Measurements from ENCODE around the gene SAXO2. TPM values are rescaled to one million over a fixed set of nuclear protein-coding genes. Genes with fewer than 3 reads are reported as not detected.

The SAXO2 gene
- total and polyA plus RNA-seq, 2 of the 8 experiments (the other 6 are each of a cell fraction or from before 2014, with no cell fraction given) = 3.1 TPM

DNA sequence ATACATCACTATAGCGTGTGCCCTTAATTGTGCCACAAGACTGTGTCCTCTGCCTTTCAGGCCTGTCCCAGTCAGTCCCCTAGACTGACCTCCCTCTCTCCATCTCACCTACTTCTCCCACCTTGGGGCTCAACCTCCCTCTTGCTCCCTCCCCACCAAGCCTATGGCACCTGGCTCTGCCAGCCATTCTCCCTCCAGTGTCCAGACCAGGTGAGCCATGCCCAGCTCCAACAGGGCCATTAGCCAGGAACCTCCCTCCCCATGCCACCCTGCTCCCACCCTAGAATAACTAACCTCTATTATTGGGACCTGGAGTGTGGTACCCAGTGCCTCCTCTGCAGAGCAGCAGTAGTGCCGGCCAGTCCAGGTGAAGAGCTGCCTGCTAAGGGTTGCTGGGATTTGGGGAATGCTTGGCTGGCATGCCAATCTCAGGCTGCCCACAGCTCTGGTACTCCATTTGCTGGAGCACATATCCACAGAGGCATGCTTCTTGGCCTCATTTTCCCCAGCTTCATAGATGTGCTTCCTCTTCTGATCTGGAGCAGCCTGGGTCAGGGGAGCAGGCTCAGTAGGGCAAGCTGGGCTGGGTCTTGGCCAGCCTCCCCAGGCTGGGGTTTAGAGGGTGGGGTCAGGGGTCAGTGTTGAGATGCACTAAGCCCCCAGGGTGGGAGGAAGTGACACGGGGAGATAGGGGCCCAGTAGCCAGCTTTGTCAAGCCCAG, 38.8 kb downstream of the SAXO2 start:
- no peak overlapping the region for H2AFZ ChIP-seq (ENCODE audit: low read length)
- no peak overlapping the region for H2BK120ac ChIP-seq (replicated peaks; ENCODE audit: low read depth, low read length)
- no peak overlapping the region for H2BK15ac ChIP-seq (ENCODE audit: low read length)
- no peaks in the 10 kb centered on the region for H3K79me1 ChIP-seq (ENCODE audit: low read depth, low read length)
- H3K23me2 ChIP-seq (ENCODE audit: low read depth, low read length) = no peaks in the 10 kb centered on the region
- H3K36me3 ChIP-seq (ENCODE audit: control insufficient read depth in 2 of 4, insufficient read depth in 4 of 4, low read length in 3 of 4) = no peaks in the 10 kb centered on the region
- H3K79me2 ChIP-seq (ENCODE audit: control insufficient read depth in 1 of 2, insufficient read depth in 2 of 2, low read length in 2 of 2) = no peaks in the 10 kb centered on the region
- no peaks in the 10 kb centered on the region for H4K20me1 ChIP-seq (replicated peaks in 1 of 2; ENCODE audit: control insufficient read depth in 1 of 2, insufficient read depth in 2 of 2, low read length in 2 of 2)
- H3K9me3 ChIP-seq (ENCODE audit: insufficient read depth in 2 of 2, low read depth in 1 of 2, low read length in 1 of 2) = no peaks in the 10 kb centered on the region
- H2BK12ac ChIP-seq (ENCODE audit: low read depth, low read length) = no peak overlapping the region
- ChIA-PET POLR2A (ENCODE audit: partially characterized antibody) (no interaction called here), CTCF (ENCODE audit: partially characterized antibody) (no interaction called here)
- H3K4ac ChIP-seq (replicated peaks; ENCODE audit: insufficient read length, low read depth, low read length) = no peak overlapping the region
- H2AK5ac ChIP-seq (ENCODE audit: low read depth, low read length) = no peak overlapping the region
- no peak overlapping the region for H4K8ac ChIP-seq (ENCODE audit: extremely low read depth, insufficient read depth, low read length)
- no peak overlapping the region for H3K18ac ChIP-seq (ENCODE audit: extremely low read depth, low read length)
- no peak overlapping the region for H4K5ac ChIP-seq (ENCODE audit: insufficient read length, low read depth, low read length)
- H3K23ac ChIP-seq (ENCODE audit: insufficient read length) = no peak overlapping the region
- H3K4me3 ChIP-seq (ENCODE audit: extremely low read depth in 1 of 4, insufficient read depth in 2 of 4, low read depth in 3 of 4, low read length in 4 of 4) = no peak overlapping the region
- H2BK5ac ChIP-seq (ENCODE audit: low read depth, low read length) = no peak overlapping the region
- no peak overlapping the region for H3K9ac ChIP-seq (replicated peaks in 1 of 4; ENCODE audit: extremely low read depth in 1 of 4, low read depth in 3 of 4, low read length in 3 of 4)
- DNase-seq (ENCODE audit: low read depth in 1 of 2, low spot score in 2 of 2) = peak in 1 of 2 experiments; percentile 32
- H3K27ac ChIP-seq (ENCODE audit: low read depth, low read length) = no peak overlapping the region
- H2BK20ac ChIP-seq (ENCODE audit: low read length) = no peak overlapping the region
- FAIRE-seq = no peak
- H3K56ac ChIP-seq (replicated peaks; ENCODE audit: insufficient read length, low read depth, low read length) = no peak overlapping the region
- 88% methylated on average over 3 of the region's 3 CpGs; no CpG with 5 or more reads in 1 of the 2 experiments for WGBS, 2 experiments (ENCODE audit: extremely low coverage in 1 of 2, insufficient coverage in 1 of 2, insufficient read length in 1 of 2, insufficient replicate concordance in 2 of 2, low coverage in 1 of 2, low lambda C conversion rate in 2 of 2, missing lambda C conversion rate in 1 of 2)
- no peaks in the 10 kb centered on the region for H3K27me3 ChIP-seq (replicated peaks in 1 of 4; ENCODE audit: control insufficient read depth in 3 of 4, extremely low read depth in 1 of 4, insufficient read depth in 3 of 4, low read length in 3 of 4)
- no peak overlapping the region for H4K91ac ChIP-seq (replicated peaks; ENCODE audit: insufficient read length, low read length)
- H3K4me1 ChIP-seq (replicated peaks in 1 of 4; ENCODE audit: control insufficient read depth in 3 of 4, insufficient read depth in 4 of 4, low read length in 3 of 4) = peaks cover 0 to 3% (median 0%) of the 10 kb centered on the region in 4 experiments; a peak in 2 of 7 replicates
- H3K4me2 ChIP-seq (ENCODE audit: insufficient read depth in 1 of 2, low read depth in 2 of 2, low read length in 2 of 2) = no peak overlapping the region
- H3K14ac ChIP-seq (ENCODE audit: insufficient read length) = no peak overlapping the region
- TF ChIP-seq MAX (IDR thresholded peaks at IDR 0.05) = no peak
- no peak for TF ChIP-seq EP300 (IDR thresholded peaks at IDR 0.05; ENCODE audit: borderline replicate concordance in 1 of 2, low read depth in 2 of 2, low read length in 2 of 2)
- TF ChIP-seq NANOG (IDR thresholded peaks at IDR 0.05; ENCODE audit: insufficient read depth, low read depth, low read length, poor library complexity, severe bottlenecking) = no peak
- TF ChIP-seq RAD21 (IDR thresholded peaks at IDR 0.05 in 1 of 2, conservative IDR thresholded peaks at IDR 0.05 in 1 of 2; ENCODE audit: low read depth in 2 of 2, low read length in 2 of 2) = no peak
- no peak for TF ChIP-seq SIN3A (conservative IDR thresholded peaks at IDR 0.05 in 1 of 2, IDR thresholded peaks at IDR 0.05 in 1 of 2; ENCODE audit: low read depth in 1 of 2, low read length in 2 of 2)
- no peak for TF ChIP-seq RXRA (IDR thresholded peaks at IDR 0.05; ENCODE audit: insufficient read depth, low read depth, low read length)
- no peak for TF ChIP-seq E2F6 (IDR thresholded peaks at IDR 0.05)
- TF ChIP-seq SIRT6 (IDR thresholded peaks at IDR 0.05; ENCODE audit: low read length) = no peak
- no peak for TF ChIP-seq SP1 (IDR thresholded peaks at IDR 0.05; ENCODE audit: low read depth, low read length)
- TF ChIP-seq EZH2 (IDR thresholded peaks at IDR 0.05; ENCODE audit: low read depth, low read length, severe bottlenecking) = no peak
- no peak for TF ChIP-seq SRF (IDR thresholded peaks at IDR 0.05; ENCODE audit: low read depth, low read length)
